GM19397 (cell line): ENCODE results near the gene PHAX.
"Not testable (repeated sequence)": the region's sequence is repeated elsewhere in the genome, so short reads cannot be mapped to it uniquely, and the experiment has no call there.

Experiments
- ATAC-seq: cut with Tn5 transposase; IDR thresholded peaks from one replicate; pipeline ENCODE4 v1.9.1; 2021; ENCODE audit warnings: mild to moderate bottlenecking, moderate library complexity; ENCODE audit not compliant: unreplicated experiment

PHAX gene

GRCh38 chr5:126656401-126657007 is 55.8 kb downstream of the PHAX start:
- no peak for ATAC-seq

- ATAC-seq = no peak
Observed at GRCh38 chr5:126658561-126658960, 57.8 kb downstream of the PHAX start.

- ATAC-seq = no peak
Observed at GRCh38 chr5:126659805-126660482, 59.2 kb downstream of the PHAX start.

- no peak for ATAC-seq
Observed at GRCh38 chr5:126664586-126664985, 63.8 kb downstream of the PHAX start.

- ATAC-seq = not testable (repeated sequence)
Observed at GRCh38 chr5:126670109-126670508, 69.4 kb downstream of the PHAX start.

- not testable (repeated sequence) for ATAC-seq
Observed at GRCh38 chr5:126671681-126672080, 70.9 kb downstream of the PHAX start.

- ATAC-seq = no peak
Observed at GRCh38 chr5:126673477-126673876, 72.7 kb downstream of the PHAX start.

- no peak for ATAC-seq
Observed at GRCh38 chr5:126674145-126674544, 73.4 kb downstream of the PHAX start.

GRCh38 chr5:126675338-126675737 is 74.6 kb downstream of the PHAX start:
- no peak for ATAC-seq

GRCh38 chr5:126676195-126676624 is 75.5 kb downstream of the PHAX start:
- no peak for ATAC-seq
